GM21367 (cell line): Measurements from ENCODE around the gene USP36.
"Not testable (repeated sequence)": the region's sequence is repeated elsewhere in the genome, so short reads cannot be mapped to it uniquely, and the experiment has no call there.

Source experiments
- ATAC-seq: cut with Tn5 transposase; IDR thresholded peaks from one replicate; pipeline ENCODE4 v1.9.1; 2021; ENCODE audit not compliant: unreplicated experiment

Gene USP36

DNA sequence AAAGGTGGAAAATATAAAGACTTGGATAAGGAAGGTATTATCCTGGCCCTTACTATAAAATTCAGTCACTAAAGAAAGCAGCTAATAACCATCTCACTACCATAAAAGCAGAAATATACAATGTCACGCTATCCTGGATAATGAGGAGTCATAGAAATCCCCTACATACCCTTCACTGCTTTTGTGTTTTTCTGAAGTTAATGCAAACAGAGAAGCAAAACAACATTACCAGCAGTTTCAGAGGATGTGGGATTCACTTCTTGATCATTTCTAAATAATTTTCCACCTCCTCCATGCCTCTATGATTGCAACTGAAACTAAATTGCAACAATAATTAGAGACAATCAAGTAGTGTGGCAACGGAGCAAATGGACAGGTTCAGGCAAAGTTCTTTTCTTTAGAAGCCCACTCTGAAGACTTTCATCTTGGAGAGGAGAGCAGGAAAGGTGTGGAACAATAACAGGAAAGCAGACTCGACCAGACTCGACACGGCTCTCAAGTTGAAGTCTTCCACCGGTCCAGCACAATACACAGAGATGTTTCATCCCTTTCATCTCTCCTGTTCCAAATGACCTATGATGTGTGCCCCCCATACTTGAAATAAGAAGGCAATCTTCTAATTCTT is 68.7 kb downstream of the USP36 start:
- ATAC-seq: no peak

GRCh38 chr17:78769196-78769773 is 71.3 kb downstream of the USP36 start:
- ATAC-seq: no peak

GRCh38 chr17:78767806-78768205 is 72.8 kb downstream of the USP36 start:
- ATAC-seq: no peak

GRCh38 chr17:78766743-78767294 is 73.8 kb downstream of the USP36 start:
- no peak for ATAC-seq

DNA sequence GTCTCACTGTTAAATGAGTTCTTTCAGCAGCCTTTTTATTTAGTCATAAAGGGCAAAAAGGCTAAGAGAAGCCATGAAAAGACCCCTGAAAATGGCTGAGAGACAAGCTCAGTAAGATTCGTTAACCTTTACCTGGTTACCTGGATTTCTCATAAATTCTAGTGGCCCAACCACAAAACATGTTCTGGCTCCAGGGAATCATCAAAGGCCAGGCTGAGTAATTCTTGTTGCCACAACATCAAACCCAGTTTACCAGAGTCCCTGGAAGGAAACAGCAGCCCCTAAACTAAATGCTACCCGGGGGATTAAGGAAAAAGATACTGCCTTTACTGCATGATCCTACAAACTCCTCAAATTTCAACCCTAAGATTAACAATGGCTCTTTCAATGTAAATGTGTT is 74.4 kb downstream of the USP36 start:
- ATAC-seq: no peak

GRCh38 chr17:78765821-78766220 is 74.8 kb downstream of the USP36 start:
- ATAC-seq: no peak

DNA sequence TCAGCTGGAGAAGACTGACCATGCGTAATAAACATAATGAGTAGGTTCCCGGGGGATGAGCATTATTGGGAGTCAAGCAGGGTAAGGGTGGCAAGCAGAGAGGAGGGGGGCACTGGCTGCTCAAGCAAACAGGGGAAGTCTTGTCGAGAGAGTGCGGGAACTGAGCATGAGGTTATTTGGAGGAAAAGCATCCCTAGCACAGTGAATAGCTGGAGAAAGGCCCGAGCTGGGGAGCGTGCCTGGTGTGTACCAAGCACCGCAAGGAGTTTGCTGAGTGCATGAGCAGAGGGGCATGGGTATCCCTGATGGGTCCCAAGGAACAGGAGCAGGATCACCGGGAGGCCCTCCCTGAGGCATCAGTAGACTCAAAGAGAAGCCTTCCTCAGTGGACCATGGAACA is 75.7 kb downstream of the USP36 start:
- no peak for ATAC-seq

- no peak for ATAC-seq
These were observed 77.1 kb downstream of the USP36 start for GRCh38 chr17:78763561-78763960.

DNA sequence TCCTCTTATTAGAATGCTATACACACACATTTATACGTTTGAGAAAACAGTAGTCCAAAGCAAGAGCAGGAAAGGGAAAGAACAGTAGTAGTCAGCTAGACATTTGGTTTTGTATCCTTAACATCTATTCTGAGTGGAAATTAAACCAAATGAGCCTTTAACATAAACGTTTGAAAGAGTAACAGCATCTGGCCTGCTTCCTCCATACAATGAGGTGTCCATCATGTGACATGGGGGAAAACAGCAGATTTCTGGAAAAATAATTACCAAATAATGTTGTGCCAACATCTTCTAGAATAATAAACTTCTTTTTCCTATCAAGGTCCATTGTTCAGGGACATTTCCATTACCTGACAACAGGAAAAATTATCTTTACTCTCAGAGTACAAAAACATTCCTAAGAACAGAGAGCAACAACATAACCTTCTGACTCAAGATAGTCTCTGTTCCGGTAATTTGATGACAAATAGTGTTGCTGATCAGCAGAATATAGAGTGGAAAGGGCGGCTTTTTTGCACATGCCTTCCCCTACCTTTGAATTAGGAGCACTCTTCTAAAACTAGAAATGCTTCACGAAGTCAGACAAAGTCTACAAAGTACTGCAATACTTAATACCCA is 78.7 kb downstream of the USP36 start:
- ATAC-seq: no peak

GRCh38 chr17:78759969-78760352 is 80.7 kb downstream of the USP36 start:
- ATAC-seq: no peak

- peak; percentile 54 for ATAC-seq
These were observed 81.2 kb downstream of the USP36 start for GRCh38 chr17:78759203-78759968.

GRCh38 chr17:78753316-78754250 is 87.0 kb downstream of the USP36 start:
- no peak for ATAC-seq

GRCh38 chr17:78751447-78752161 is 89.0 kb downstream of the USP36 start:
- no peak for ATAC-seq

- not testable (repeated sequence) for ATAC-seq
These were observed 89.6 kb downstream of the USP36 start for GRCh38 chr17:78751000-78751399.

DNA sequence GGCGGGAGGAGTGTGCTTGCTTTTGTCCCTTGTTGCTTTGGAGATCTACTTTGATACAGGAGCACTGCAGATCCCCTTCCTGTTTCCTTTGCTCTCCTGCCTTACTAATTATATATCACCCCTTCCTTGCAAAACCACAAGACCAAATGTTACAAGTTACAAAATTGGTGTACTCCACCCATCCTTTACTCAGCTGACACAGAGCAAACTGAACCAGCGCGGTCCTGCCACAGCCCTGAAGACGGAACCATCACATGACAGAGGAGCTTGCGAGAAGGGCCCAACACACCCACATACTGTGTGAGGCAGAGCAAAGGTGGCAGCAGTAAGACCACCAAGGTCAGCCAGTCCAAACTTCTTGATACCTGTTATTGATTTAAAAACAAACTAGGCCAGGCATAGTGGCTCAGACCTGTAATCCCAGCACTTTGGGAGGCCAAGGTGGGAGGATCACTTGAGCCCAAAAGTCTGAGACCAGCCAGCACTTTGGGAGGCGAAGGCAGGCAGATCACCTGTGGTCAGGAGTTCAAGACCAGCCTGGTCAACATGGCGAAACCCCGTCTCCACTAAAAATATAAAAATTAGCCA is 91.8 kb downstream of the USP36 start:
- ATAC-seq: peak; percentile 56

DNA sequence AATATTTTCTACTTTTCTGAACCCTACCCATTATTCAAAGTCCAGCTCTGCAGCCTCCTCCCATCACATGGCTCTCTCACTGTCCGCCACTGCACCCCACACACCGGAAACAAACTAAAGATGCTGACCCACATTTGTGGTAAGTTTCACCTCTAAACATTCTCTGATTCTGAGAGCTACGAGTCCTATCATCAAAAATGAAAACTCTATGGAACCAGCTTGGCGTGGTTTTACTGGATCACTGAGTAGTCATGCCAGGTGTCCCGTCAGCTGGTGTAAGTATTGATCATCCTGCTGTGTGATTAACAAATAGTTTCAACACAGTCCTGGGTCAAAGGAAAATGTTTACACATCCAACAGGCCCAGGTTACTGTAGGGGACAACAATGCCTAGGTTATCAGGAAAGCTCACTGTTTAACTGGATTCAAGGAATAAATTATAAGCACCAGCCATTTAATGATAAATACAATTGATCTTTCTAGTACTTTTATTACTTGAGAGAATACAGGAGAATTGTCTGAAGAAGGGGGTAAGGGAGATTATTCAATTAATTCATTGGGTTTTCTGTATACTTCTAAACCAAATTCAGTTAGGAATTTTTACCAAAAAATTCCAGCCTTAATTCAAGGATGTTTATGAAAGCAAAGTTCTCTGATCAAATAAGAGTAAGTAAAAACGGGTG is 92.4 kb downstream of the USP36 start:
- ATAC-seq: peak; percentile 48

DNA sequence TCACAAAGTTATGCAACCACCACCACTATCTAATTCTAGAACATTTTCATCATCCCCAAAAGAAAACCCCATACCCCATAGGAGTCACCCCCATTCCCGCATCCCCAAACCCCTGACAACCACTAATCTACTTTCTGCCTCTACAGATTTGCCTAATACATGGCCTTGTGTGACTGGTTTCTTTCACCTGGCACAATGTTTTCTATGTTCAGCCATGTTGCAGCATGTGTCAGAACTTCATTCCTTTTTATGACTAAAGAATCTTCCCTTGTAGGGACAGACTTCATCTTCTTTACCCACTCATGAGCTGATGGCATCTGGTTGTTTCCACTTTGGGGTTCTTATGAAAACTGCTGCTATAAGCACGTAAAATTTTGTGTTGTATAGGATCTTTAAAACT is 93.1 kb downstream of the USP36 start:
- no peak for ATAC-seq

GRCh38 chr17:78746949-78747269 is 93.7 kb downstream of the USP36 start:
- no peak for ATAC-seq
